Stimulated activated CD4-positive, alpha-beta T cell treated with anti-CD3 and anti-CD28 coated beads, Interleukin-15, amount 100 ng/mL, for 24 hours (primary cell): ENCODE measurements around the gene ZNF132.
"Not testable (repeated sequence)": the region's sequence is repeated elsewhere in the genome, so short reads cannot be mapped to it uniquely, and the experiment has no call there.

Experiments used
- DNase-seq: peaks from one replicate; pipeline ENCODE4 v3.0.0-alpha.2; 2020

The ZNF132 gene

DNA sequence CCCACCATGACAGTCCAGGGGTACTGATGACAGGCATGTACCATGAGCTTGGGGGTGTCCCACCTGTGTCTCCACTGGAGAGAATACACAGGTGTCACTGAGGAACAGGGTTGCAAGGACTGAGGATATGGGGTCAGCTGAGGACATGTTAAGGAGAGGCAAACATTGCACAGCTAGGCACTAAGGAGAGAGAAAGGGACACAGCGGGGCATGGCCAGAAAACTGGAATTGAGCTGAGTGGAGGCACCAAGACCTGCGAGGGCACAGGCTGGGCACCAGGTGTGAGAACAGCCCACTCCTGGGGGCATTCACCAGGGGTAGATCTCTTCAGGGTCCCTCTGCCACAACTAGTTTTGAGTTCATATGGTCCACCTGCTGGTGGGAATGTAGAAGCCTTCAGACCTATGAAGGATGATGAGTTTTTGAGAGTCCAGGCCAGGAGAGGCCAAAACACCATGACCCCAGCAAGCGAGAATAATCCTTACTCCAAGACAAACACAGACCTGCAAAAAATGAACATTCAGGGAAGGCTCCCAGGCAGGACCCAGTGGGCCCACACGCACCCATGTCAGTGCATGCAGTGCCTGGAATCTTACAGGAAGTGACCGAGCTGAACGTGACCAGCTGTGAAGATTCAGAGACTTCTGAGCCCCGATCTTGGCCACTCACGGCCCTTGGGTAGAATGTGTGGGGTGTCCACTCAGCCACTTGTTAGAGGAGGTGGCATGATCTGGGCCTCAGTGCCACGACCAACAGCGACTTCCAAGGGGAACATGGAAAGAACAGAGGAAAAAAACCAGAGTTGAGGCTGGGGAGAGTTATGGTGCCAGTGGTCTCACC lies 32.9 kb downstream of the ZNF132 start:
- no peak for DNase-seq

DNA sequence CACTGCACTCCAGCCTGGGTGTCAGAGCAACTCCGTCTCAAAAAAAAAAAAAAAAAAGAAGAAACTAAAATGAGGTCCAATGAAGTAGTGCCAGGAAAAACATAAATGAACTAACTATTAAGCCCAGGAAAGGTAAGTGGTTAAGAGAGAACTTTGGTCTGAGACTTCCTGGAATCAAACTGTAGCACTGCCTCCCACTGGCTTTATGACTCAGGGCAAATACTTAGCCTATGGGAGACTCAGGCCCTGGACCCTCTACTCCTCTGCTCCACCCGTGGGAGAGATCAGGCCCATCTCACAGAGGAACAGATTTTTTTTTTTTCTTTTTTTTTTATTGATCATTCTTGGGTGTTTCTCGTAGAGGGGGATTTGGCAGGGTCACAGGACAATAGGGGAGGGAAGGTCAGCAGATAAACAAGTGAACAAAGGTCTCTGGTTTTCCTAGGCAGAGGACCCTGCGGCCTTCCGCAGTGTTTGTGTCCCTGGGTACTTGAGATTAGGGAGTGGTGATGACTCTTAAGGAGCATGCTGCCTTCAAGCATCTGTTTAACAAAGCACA lies 36.0 kb downstream of the ZNF132 start:
- not testable (repeated sequence) for DNase-seq

- DNase-seq, result no peak
Measured at GRCh38 chr19:58401840-58402421, 38.0 kb downstream of the ZNF132 start.

DNA sequence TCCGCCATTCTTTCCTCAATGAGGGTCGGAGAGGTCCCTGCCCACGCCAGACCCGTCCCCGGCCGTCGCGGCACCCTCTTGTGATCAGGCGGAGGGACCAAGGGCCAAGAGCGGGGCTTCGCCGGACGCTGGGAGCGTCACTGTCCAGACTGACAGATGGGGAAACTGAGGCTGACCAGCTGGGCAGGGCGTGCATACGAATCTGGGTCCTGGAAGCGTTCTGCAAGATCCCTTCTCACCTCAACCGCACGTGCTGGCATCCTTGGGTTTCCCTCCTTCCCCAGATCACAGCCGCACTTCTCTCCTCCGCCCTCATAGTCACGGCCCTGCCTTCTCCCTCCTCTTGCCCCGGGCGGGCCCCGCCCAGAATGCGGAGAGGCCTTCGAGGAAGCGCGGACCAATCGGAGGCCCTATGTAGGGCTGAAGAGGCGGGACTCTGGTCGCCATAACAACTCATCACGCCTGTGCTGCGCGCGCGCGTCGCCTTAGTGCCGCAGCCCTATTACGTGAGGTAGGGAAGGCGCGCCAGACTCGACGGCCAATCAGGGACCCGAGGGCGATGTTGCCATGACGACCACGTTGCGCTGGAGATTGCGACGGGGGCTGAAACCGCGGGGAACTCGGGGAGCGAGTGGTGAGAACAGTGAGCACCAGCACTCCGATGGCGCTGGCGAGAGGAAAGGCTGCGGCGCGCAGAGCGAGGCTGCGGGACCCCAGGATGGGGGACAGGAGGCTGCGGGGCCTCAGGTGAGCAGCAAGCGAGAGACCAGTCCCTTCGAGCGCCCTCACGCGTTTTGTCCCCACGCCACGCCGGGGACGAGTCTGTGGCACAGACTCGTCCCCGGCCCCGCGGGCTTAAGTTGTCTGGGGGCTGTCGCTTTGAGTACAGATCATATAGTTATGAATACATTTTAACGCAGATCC lies 38.8 kb downstream of the ZNF132 start:
- DNase-seq, result peak; percentile 99

DNA sequence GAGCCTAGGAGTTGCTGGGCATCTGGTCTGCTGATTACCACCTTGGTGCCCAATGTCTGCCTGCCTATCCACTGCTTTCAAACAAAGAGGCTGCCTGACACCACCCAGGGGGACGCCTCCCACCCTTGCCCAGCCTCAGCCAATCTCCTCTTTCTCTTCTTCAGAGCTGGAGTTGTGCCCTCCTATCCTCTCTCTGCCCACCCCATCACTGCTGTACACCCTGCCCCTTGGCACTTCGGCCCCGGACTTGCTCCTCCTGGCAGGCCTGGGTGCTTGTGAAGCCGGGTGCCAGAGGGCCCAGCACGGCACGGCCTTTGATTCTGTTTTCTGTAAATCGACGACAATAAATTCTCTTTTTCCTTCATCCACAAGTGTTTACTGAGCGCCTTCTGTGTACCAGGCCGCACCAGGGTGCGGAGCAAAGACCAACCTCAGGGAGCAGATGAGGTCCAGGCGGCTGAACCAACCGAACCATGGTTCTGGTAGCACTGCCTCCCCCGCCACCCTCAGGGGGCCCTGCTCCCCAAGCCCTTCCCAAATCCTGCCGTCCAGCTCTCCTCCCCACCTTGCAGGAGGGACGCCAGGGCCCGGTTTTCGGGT lies 39.5 kb downstream of the ZNF132 start:
- DNase-seq, result no peak

GRCh38 chr19:58399903-58400302 lies 40.0 kb downstream of the ZNF132 start:
- DNase-seq, result no peak

DNA sequence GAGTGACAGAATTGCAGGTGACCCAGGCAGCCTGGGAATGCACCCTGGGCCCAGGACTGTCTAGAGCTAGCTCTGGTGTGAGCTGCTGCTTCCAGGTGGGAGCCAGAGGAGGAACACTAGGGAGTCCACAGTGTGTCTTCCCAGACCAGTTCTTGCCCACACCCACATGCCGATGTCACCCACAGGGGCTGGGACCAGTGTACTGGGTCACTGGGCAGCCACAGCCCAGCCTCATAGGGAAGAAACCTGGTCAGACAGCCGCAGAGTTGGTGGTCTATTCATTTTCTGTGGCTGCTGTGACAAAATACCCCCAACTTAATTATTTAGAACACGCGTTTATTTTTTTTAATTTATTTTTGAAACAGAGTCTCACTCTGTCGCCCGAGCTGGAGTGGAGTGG lies 41.4 kb downstream of the ZNF132 start:
- no peak for DNase-seq

DNA sequence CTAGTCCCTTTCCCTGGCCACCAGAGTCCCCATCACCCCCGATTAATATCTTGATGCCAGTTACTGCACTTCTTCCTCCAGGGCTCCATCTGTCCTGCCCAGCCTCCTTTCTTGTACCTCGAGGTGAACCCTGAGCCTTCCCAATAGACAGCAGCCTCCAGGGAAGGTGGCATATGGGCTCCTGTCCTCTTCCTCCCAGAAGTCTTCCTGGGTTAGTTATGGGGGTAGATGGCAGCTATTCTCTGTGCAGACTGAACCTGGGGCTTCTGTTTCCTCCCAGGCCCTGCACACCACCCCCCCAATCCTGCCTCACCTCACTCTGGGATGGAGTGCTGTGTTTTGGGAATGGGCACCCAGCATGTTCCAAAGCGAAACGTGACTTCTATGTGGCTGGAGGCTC lies 41.9 kb downstream of the ZNF132 start:
- DNase-seq, result no peak

DNA sequence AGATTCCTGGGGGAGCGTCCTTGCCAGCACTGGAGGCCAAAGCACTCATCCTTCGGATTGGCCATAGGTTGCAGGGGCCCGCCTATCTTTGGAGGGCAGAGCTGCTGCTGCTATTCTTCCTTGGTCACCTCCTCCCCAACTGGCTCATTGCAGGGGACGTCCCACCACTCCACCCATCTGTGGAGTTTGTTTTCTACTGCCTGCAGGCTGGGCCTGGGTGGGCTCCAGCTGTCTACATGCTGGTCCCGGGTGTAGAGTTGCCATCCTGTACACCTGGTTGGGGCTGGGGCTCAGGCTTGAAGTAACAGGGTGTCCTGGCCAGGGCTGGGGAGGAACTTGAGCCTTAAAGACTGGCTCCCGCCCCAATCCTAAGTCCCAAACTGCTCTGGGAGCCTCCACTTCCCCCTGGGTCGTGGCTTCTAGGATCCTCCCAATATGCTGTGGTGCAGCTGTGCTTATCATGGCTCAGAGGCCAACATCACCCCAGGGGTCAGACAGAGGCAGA lies 42.4 kb downstream of the ZNF132 start:
- DNase-seq, result no peak

DNA sequence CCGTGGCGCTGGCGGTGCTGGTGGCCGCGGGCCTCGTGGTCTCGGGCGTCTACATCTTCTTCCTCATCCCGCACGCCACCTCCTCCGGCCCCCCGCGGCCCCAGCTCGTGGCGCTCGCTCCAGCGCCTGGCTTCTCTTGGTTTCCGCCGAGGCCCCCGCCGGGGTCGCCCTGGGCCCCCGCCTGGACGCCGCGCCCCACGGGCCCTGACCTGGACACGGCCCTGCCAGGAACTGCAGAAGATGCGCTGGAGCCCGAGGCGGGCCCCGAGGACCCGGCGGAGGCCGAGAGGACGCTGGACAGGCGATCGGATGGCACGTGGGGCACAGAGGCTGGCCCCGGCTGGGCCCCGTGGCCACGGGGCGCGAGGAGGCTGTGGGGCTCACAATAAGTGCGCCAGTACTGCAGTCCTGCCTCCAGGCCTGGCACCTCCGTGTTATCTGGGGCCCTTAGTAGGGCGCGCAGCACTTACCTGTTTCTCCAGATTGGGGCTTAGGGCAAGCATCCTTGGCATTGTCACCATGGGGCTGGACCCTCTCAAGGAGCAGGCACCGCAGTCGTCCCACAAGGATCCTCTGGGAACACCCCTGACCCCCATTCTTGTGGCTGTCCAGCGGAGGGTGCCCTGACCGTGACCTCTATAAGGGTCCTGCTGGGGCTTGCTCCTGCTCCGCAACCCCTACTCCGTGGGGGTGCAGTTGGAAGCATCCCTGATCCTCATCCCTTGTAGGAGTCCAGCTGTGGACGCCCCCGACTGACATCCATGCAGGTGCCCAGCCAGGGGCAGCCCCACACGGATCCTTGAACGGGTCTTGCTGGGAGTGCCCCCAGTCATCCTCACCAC lies 43.0 kb downstream of the ZNF132 start:
- peak; percentile 30 for DNase-seq

DNA sequence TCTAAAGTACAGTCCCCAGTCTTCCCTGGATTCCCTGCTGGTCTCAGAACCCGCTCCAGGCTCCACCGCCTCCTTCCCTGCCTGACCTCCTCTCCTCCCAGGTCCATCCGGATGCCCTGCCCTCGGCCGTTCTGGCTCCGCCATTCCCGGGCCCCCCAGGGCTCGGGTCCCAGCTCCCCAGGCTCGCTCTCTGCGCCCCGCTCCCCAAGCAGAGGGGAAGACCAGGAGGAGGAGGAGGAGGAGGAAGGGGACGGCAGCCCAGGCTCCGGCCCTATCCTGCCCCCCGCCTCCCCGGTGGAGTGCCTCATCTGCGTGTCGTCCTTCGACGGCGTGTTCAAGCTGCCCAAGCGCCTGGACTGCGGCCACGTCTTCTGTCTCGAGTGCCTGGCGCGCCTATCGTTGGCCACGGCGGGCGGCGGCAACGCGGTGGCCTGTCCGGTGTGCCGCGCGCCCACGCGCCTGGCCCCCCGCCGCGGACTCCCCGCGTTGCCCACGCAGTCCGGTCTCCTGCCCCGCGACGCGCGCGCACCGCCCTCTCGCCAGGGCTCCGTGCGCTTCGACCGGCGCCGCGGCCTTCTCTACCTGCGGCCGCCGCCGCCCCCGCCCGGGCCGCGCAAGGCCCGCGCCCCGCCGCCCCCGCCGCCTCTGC lies 43.9 kb downstream of the ZNF132 start:
- peak; percentile 58 for DNase-seq

DNA sequence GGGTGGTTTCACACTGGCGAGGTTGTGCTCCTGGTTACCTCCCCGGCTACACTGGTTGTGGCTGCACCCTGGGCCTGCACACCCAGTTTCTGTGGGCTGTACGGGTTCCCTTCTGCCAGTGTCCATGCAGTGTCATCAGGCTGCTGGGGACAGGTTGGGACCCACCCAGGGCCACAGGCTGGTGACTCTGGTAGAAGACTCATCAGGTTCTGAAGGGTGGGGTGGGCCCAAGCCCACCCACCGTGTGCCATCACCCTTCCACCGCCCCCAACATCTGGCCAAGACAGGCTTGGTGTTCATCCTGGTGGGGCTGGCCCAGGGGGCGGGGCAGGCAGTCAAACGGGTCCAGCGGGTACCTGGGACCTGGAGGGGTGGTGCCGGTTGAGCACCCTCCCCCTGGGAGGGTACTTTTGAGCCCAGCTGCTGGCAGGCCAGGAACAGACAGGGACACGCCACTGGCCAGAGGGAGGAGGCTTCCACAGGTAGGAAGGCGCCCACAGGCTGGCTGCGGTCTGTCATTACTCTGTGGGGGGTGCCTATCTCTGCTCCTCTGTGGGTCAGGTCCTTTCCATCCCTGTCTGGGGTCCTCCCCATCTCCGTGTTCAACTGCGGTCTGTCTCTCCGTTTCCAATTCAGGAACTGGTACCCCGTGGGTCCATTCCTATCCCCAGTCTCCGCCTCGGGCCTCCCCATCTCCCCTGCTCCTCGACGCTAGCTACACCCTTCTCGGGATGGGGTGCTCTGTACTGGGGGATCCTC lies 44.6 kb downstream of the ZNF132 start, which contains the start of gene RNF225:
Gene RNF225 (plus strand): TSS at position 437 of the 759 bp plus-strand sequence. CDS start 434 bp downstream, outside the sequence.
- DNase-seq, result peak; percentile 59

DNA sequence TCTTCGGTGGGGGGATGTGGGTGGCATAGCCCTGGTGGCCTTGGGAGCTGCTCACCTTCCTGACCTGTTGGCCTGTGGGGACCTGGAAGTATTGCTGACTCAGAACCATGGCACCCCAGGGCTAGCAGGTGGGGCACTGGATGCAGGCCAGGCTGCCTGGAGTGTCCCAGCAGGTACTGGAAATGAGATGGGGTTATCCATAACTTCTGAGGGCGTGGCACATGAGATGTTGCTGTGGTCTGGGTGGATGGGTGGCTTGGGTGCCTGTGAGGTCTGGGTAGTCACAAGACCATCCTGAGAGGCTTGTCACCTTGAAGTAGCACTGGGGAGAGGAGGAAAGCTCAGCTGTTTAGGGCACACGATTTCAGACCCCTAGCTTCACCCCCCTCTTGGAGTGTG lies 45.1 kb downstream of the ZNF132 start:
- DNase-seq, result no peak

DNA sequence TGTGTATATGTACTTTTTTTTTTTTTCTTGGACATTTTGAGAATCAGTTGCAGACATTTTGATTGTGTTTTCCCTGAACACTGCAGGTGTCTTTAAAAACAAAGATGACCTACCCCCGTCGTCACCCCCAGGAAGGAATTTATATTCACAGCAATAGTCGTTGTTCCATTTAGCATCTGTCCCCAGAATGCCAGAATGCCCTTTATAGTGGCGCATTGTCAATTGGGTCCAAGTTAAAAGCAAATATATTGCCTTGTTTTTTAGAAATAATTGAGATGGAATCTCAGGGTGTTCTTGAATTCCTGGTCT lies 46.3 kb downstream of the ZNF132 start:
- DNase-seq, result no peak

GRCh38 chr19:58392945-58393724 lies 46.8 kb downstream of the ZNF132 start:
- DNase-seq, result no peak

DNA sequence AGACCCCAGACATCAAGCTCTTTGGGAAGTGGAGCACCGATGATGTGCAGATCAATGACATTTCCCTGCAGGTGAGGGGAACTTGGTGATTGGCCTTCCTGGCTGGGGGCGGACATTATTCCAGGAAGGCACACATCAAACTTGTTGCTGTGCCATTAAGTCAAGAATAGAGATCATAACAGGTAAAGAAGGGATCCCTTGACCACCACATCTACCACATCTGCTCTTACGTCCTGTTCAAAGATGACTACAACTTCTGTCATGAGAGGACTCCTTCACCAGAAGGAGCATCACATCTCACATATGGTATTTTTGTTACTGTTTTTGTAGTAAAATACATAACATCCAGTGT lies 51.8 kb downstream of the ZNF132 start:
- no peak for DNase-seq

GRCh38 chr19:58387338-58388174 lies 52.4 kb downstream of the ZNF132 start:
- no peak for DNase-seq

- DNase-seq, result peak; percentile 95
Measured at GRCh38 chr19:58386576-58387337, 53.2 kb downstream of the ZNF132 start, which contains the start of gene RPS5. Gene RPS5, plus strand, starts transcription at chr19:58387269. Its CDS starts 869 bp downstream, at chr19:58388138.
